HepG2 (cell line): ENCODE results near the gene SCYGR6. TPM values are rescaled to one million over a fixed set of nuclear protein-coding genes. Genes with fewer than 3 reads are reported as not detected.

Source experiments
- KDM5B ChIP-seq: sonication (generic); formaldehyde crosslinking; IDR thresholded peaks from 2 replicates; pipeline ENCODE4 v1.4.0; 2020; ENCODE audit warnings: missing genetic modification reagents, mild to moderate bottlenecking, borderline replicate concordance
- KIAA2018 ChIP-seq: sonication (generic); formaldehyde crosslinking; IDR thresholded peaks from 2 replicates; pipeline ENCODE4 v1.5.0; 2020; ENCODE audit warnings: mild to moderate bottlenecking, missing genetic modification reagents, borderline replicate concordance
- PREB ChIP-seq: sonication (generic); formaldehyde crosslinking; IDR thresholded peaks from 2 replicates; pipeline ENCODE4 v1.4.0; 2020; ENCODE audit warnings: missing genetic modification reagents
- SMAD9 ChIP-seq: sonication (generic); formaldehyde crosslinking; IDR thresholded peaks from 2 replicates; pipeline ENCODE4 v1.5.1; 2020; ENCODE audit warnings: mild to moderate bottlenecking, missing genetic modification reagents
- U2AF1 ChIP-seq: fragments of 200-400 bp; formaldehyde crosslinking; optimal IDR thresholded peaks from 2 replicates; pipeline ENCODE3; 2017; ENCODE audit warnings: mild to moderate bottlenecking, low read depth, low read length
- UBTF ChIP-seq: sonication (generic); formaldehyde crosslinking; IDR thresholded peaks from 2 replicates; pipeline ENCODE4 v1.4.0; 2020; ENCODE audit warnings: mild to moderate bottlenecking, missing genetic modification reagents
- ZMYM4 ChIP-seq: sonication (generic); formaldehyde crosslinking; IDR thresholded peaks from 2 replicates; pipeline ENCODE4 v1.8.1; 2023; ENCODE audit warnings: mild to moderate bottlenecking, missing genetic modification reagents
- ZNF138 ChIP-seq: sonication (generic); formaldehyde crosslinking; IDR thresholded peaks from 2 replicates; pipeline ENCODE4 v1.5.0; 2020; ENCODE audit warnings: mild to moderate bottlenecking, low read depth, missing genetic modification reagents
- ZNF282 ChIP-seq: fragments of 450-650 bp; IDR thresholded peaks from 2 replicates; pipeline ENCODE4 v1.6.1; 2018; ENCODE audit not compliant: partially characterized antibody
- ZNF331 ChIP-seq: sonication (generic); formaldehyde crosslinking; IDR thresholded peaks from 2 replicates; pipeline ENCODE4 v1.4.0; 2020; ENCODE audit warnings: missing genetic modification reagents
- ZNF510 ChIP-seq: sonication (generic); formaldehyde crosslinking; IDR thresholded peaks from 2 replicates; pipeline ENCODE4 v1.4.0; 2020; ENCODE audit warnings: low read depth, mild to moderate bottlenecking, missing genetic modification reagents
- ZNF883 ChIP-seq: sonication (generic); formaldehyde crosslinking; IDR thresholded peaks from 2 replicates; pipeline ENCODE4 v1.5.1; 2020; ENCODE audit warnings: mild to moderate bottlenecking, missing genetic modification reagents; ENCODE audit errors: not compliant biosample characterization
- polyA plus RNA-seq, 8 experiments: library from polyadenylated mRNA; depleted of rRNA in 3 of 8; stranded (reverse) in 7 of 8; unstranded in 1 of 8; fragments of >200 nt; fragmentation: Illumina TruSeq in 4 of 8; extraction: Trizol in 4 of 8; gene quantifications; 2 replicates each; pipeline versions ENCODE4 v1.2.1 to v1.2.3, GENCODE V29; 2011 to 2016; ENCODE audit warnings: low read depth in 4 of 8, missing spikeins in 1 of 8, mixed read lengths in 1 of 8; ENCODE audit not compliant: insufficient read depth in 1 of 8
- total RNA-seq, 5 experiments: library from RNA; depleted of rRNA; stranded (reverse); fragments of >200 nt; fragmentation: Illumina TruSeq; extraction: Trizol; gene quantifications; 2 replicates each; pipeline ENCODE4 v1.2.3, GENCODE V29; 2016; ENCODE audit warnings: low read depth in 1 of 5

Gene SCYGR6
- total and polyA plus RNA-seq, 2 of the 13 experiments (the other 11 are each of a cell fraction or from before 2014, with no cell fraction given), result not detected

- TF ChIP-seq KIAA2018 (no peak), UBTF (CRISPR knock-in tag) (0 out of 2 replicates have a peak, but pooled peaks have one; percentile 31), KDM5B (peak; percentile 48; the same call in 1 of the 2 replicates), U2AF1 (no peak), SMAD9 (CRISPR knock-in tag) (0 out of 2 replicates have a peak, but pooled peaks have one; percentile 79), ZNF883 (CRISPR knock-in tag) (no peak), ZNF331 (CRISPR knock-in tag) (no peak), ZMYM4 (0 out of 2 replicates have a peak, but pooled peaks have one; percentile 16), ZNF510 (CRISPR knock-in tag) (0 out of 2 replicates have a peak, but pooled peaks have one; percentile 40), ZNF138 (CRISPR knock-in tag) (no peak), PREB (CRISPR knock-in tag) (no peak), ZNF282 (no peak)
Observed at GRCh38 chr2:227717687-227718567, 6.6 kb downstream of the SCYGR6 start, which contains the start of gene SLC19A3 (continued).
